T-helper 2 cell treated with Interferon-gamma antibody and Interleukin-4, amounts not matched to agents 5 μg/mL and 100 μg/mL, for 36 hours (primary cell): ENCODE results near the gene ME3.

ENCODE experiments used
- DNase-seq: peaks from one replicate; pipeline ENCODE4 v3.0.0; 2021; ENCODE audit warnings: low spot score
- H3K27ac Mint-ChIP-seq: one replicate; pipeline ENCODE4 v1.8.0; 2021; ENCODE audit warnings: mild to moderate bottlenecking, mixed read lengths
- H3K27me3 Mint-ChIP-seq: one replicate; pipeline ENCODE4 v1.8.0; 2021; ENCODE audit warnings: low read depth, mixed read lengths
- H3K36me3 Mint-ChIP-seq: one replicate; pipeline ENCODE4 v1.8.0; 2021; ENCODE audit warnings: low read depth, mixed read lengths
- H3K4me1 Mint-ChIP-seq: one replicate; pipeline ENCODE4 v1.8.0; 2021; ENCODE audit warnings: low read depth, mixed read lengths
- H3K4me3 Mint-ChIP-seq: one replicate; pipeline ENCODE4 v1.8.0; 2022; ENCODE audit warnings: mild to moderate bottlenecking, moderate library complexity, mixed read lengths
- H3K9me3 Mint-ChIP-seq: one replicate; pipeline ENCODE4 v1.8.0; 2021; ENCODE audit warnings: mixed read lengths

The ME3 gene

DNA sequence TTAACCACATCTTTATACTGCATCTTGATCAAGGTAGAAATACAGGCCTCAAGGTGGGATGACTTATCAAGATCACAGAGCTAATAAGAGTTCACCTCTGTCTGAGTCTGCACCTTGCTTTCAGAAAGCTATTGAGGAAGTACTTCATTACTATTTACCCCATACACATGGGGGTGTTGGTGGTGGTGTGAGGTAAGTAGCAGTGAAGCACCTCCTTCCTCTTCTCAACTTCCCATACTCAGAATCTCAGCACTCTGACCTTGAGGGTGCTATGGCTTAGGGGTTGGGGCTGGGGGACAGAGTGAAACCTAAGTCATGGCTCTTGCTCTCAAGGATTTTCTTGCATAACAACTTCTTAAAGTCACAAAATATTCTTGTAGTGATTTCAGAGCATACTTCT is 56.9 kb downstream of the ME3 start:
- H3K9me3 Mint-ChIP-seq = peaks cover 5% of the 10 kb centered on the region
- no peaks in the 10 kb centered on the region for H3K27me3 Mint-ChIP-seq
- H3K4me3 Mint-ChIP-seq = no peak overlapping the region
- H3K36me3 Mint-ChIP-seq = no peaks in the 10 kb centered on the region
- H3K4me1 Mint-ChIP-seq = no peaks in the 10 kb centered on the region
- no peak overlapping the region for H3K27ac Mint-ChIP-seq
- no peak for DNase-seq

DNA sequence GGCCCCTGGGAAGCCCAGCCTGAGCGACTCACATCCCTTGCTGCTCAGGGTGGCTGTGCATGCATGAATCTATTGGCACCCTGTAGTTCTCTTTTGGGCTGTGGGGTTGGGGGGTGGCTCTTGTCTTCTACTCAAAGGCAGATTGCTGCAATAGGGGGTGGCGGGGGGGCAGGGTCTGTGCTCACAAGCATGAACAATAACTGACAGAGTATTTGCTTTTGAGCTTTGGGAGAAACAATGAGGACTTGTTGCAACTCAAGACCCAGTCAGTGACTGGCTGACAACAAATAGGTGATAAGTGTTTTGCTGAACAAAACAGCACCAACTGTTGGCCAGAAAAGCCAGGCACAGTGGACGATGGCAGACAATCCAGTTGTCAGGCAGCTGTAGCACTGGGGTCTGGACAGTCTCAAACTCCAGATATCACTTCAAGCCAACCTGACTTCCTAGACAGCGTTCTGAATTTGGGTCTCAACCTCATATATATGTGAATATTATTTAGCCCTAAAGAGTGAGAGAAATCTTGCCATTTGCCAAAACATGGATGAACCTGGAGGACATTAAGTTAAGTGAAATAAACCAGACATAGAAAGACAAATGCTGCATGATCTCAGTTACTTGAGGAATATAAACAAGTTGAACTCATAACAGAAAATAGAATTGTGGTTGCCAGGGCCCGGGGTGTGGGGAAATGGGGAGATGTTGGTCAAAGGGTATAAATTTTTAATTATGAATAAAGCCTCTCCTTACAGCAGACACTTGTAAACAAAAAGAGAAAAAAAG is 61.7 kb downstream of the ME3 start:
- H3K9me3 Mint-ChIP-seq = no peaks in the 10 kb centered on the region
- H3K4me3 Mint-ChIP-seq = no peak overlapping the region
- H3K36me3 Mint-ChIP-seq = no peaks in the 10 kb centered on the region
- no peak overlapping the region for H3K27ac Mint-ChIP-seq
- H3K4me1 Mint-ChIP-seq = peaks cover 4% of the 10 kb centered on the region
- DNase-seq = no peak
- peaks cover 2% of the 10 kb centered on the region for H3K27me3 Mint-ChIP-seq

DNA sequence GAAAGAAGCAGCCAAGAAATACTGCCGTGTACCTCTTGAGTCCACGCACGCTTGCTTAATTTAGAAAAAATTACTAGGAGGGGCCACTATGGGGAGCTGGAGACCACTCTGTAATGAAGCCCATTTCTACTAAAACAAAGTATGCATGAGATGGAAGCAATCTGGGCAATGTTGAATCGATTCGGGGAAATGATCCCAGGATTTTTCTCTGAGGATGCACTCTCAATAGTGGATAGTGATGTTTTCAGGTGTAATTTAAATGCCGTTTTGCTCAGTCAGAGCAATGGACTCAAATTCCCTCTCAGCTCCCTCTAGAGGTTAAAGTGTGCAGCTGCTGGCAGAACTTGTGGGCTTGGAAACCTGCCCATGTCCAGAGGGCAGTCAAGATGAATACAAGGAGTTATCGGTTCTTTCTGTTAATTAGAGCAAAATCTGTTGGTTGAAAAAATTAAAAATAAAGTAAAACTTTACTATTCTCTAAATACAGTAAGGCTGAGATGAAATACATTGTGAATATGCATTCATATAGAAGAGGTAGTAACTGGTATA is 64.1 kb downstream of the ME3 start:
- Mint-ChIP-seq H3K27ac (no peak overlapping the region), H3K4me1 (peaks cover 4% of the 10 kb centered on the region), H3K4me3 (no peak overlapping the region), H3K9me3 (no peaks in the 10 kb centered on the region), H3K36me3 (no peaks in the 10 kb centered on the region), H3K27me3 (peaks cover 2% of the 10 kb centered on the region)
- peak; percentile 20 for DNase-seq

DNA sequence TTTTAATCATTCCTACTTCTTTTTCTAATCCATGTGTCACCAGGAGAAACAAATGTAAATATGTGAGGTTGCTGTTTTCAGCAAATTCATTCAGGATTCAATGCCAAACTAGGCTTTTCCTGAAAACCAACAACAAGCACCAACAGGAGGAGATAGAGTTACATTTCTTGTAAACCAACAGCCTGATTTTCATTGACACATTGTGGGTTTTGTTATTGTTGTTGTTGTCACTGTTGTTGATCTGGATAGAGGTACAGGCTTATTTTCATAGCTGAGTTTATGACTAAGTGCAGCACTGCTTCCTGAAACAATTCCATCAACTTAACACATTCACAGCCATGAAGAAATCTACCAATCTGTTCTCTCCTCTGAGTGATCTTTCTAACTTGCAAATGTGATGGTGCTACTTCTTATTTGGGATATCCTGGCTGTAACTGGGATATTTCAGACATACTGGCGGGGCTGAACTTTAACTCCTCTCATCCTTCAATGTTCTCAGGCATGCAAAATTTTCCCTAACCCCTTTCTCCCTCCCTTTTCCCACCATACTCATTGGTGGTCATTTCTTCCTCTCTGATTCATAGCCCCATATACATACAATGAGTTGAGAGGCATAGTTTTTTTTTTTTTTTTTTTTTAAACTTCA is 65.5 kb downstream of the ME3 start:
- H3K9me3 Mint-ChIP-seq = no peaks in the 10 kb centered on the region
- no peak for DNase-seq
- H3K4me3 Mint-ChIP-seq = no peak overlapping the region
- no peaks in the 10 kb centered on the region for H3K36me3 Mint-ChIP-seq
- no peak overlapping the region for H3K27ac Mint-ChIP-seq
- H3K4me1 Mint-ChIP-seq = peaks cover 4% of the 10 kb centered on the region
- H3K27me3 Mint-ChIP-seq = peaks cover 2% of the 10 kb centered on the region

DNA sequence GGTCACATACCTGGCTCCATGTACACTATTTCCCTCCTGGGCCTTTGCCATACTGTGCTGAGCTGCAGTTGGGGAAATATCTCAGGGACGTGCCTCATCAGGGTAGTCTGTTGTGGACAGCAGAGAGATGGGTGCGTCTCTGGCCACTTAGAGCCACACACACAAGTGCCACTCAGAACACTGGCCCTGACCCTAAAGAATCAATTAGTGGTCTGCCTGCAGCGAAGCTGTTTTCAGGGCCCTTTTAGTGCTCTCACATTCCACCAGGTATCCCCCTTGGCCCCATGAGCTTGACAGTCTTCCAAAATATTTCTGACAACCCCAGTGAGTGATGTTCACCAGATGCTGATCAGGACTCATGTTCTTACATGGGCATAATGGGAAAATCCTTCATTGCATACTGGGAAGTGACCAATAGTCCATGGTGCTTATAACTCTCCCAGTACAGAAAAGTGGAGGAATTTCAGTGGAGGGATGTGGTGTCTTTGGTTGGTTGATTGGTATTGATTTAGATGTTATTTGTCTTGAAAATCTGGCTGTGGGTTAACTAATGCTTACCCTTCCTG is 66.1 kb downstream of the ME3 start:
- H3K9me3 Mint-ChIP-seq = no peaks in the 10 kb centered on the region
- peaks cover 2% of the 10 kb centered on the region for H3K27me3 Mint-ChIP-seq
- no peak for DNase-seq
- no peaks in the 10 kb centered on the region for H3K36me3 Mint-ChIP-seq
- no peak overlapping the region for H3K4me3 Mint-ChIP-seq
- H3K4me1 Mint-ChIP-seq = peaks cover 4% of the 10 kb centered on the region
- no peak overlapping the region for H3K27ac Mint-ChIP-seq

DNA sequence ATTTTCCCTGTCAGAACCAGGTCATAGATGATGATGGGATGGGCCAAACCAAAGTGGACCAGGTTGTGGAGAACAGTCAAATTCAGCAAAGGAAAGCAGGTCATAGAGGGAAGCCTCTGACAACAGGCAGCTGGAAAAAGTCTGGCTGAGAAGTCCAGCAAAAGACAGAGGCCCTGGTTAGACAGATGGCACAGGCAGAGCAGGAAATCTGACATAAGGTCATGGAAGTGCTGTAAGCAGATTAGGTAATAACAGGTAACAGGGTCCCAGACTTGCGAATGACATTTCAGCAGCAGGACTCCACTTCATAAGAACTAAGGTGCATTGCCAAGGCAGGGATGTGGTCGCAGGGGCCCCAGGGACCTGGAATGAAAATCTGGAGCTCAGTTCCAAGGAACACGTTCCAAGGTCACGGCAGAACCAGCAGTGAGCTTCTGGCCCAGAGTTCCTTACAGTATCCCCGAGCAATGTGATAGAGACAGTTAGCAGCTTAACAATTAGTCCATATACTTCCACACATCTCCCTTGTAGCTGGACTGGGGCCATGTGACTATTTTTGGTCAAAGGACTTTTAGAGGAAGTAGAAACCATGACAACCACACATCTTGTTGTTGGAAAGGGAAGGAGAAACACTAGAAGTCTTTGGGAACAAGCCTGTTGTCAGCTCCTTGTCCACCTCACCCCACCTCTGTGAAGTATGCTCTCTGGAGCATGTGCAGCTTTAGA is 75.4 kb downstream of the ME3 start:
- peaks cover 13% of the 10 kb centered on the region for H3K4me1 Mint-ChIP-seq
- DNase-seq = no peak
- H3K9me3 Mint-ChIP-seq = peaks cover 10% of the 10 kb centered on the region
- H3K36me3 Mint-ChIP-seq = no peaks in the 10 kb centered on the region
- no peak overlapping the region for H3K27ac Mint-ChIP-seq
- H3K27me3 Mint-ChIP-seq = no peaks in the 10 kb centered on the region
- H3K4me3 Mint-ChIP-seq = no peak overlapping the region

DNA sequence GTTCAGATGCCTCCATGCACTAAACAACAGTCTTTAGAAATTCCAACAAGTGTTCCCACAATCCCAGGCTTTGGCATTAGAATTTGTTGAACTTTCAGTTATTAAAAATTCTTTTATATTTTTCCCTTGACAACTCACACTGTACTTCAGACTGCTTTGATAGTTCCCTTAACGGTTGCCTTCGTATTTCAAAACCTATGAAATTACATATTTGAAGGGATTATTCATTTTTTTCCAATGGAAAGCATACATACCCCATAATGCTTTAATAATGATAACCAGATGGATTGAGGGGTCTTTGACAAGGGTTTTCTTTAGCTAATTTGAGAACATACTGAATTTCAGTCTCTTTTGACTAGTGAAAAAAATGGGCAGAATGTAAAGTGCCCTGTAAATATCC is 76.5 kb downstream of the ME3 start:
- H3K4me1 Mint-ChIP-seq = peaks cover 21% of the 10 kb centered on the region

DNA sequence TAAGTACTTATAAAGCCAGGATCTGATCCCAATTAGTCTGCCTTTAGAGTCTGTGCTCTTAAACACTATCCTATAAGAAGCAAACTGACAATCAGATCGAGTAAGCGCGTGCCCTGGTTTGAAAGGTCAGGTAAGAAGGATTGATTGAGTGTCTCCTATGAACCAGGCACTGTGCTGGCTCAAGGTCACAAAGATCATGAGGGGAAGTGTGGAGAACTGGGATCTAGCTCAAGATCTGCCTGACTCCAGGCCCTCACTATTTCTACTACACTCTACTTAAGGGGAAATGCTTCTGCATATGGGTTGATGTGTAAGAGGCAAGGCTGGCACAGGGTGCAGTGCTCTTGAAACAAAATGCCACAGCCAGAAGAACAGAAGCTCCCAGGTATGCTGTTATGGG is 77.0 kb downstream of the ME3 start:
- DNase-seq = no peak
- Mint-ChIP-seq H3K9me3 (peaks cover 10% of the 10 kb centered on the region), H3K4me3 (no peak overlapping the region), H3K36me3 (no peaks in the 10 kb centered on the region), H3K27me3 (no peaks in the 10 kb centered on the region), H3K27ac (no peak overlapping the region), H3K4me1 (peaks cover 21% of the 10 kb centered on the region)

More for the DNA sequence above, 76.5 kb downstream of the ME3 start:
- H3K4me3 Mint-ChIP-seq = no peak overlapping the region
- H3K27ac Mint-ChIP-seq = no peak overlapping the region
- no peak for DNase-seq
- H3K36me3 Mint-ChIP-seq = no peaks in the 10 kb centered on the region
- H3K27me3 Mint-ChIP-seq = no peaks in the 10 kb centered on the region
- peaks cover 10% of the 10 kb centered on the region for H3K9me3 Mint-ChIP-seq

DNA sequence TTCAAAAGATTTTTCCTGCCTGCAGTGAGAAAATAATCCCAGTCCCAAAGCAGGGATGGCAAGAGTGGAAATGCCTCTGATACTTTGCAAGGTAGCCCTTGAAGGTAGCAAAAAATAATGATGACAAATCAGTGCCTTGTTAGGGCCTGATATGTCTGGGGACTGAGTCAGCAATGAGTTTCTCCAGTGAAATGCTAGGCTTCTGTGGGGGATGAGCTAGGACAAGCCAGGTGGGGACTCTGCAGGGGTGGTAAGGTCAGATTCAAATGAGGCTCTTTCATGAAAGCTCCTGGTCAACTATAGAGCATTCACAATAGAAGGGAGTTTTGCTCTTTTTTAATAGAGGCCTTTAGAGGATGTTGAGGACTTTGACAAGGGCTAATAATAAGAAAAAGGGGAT is 77.7 kb downstream of the ME3 start:
- no peak overlapping the region for H3K27ac Mint-ChIP-seq
- DNase-seq = no peak
- peaks cover 10% of the 10 kb centered on the region for H3K9me3 Mint-ChIP-seq
- H3K36me3 Mint-ChIP-seq = no peaks in the 10 kb centered on the region
- no peak overlapping the region for H3K4me3 Mint-ChIP-seq
- H3K27me3 Mint-ChIP-seq = no peaks in the 10 kb centered on the region
- peaks cover 23% of the 10 kb centered on the region for H3K4me1 Mint-ChIP-seq

DNA sequence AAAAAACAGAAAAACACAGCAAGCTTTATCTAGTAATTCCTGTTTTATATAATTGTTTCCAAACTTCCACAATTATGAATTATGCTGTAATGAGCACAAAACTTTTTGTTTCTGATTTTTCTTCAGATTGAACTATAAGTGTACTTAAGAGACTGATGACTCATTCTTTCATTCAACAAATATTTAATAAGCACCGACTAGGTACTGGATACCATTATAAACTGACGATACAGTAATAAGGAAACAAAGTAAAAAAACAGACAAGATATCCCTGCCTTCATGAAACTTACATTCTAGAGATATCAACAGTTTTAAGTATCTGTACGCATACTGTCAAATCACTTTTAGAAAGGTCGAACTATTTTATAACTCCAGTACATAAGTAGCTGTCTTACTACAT is 78.6 kb downstream of the ME3 start:
- Mint-ChIP-seq H3K27me3 (no peaks in the 10 kb centered on the region), H3K4me3 (no peak overlapping the region), H3K27ac (no peak overlapping the region), H3K36me3 (no peaks in the 10 kb centered on the region), H3K9me3 (peaks cover 5% of the 10 kb centered on the region), H3K4me1 (peaks cover 23% of the 10 kb centered on the region)
- no peak for DNase-seq

DNA sequence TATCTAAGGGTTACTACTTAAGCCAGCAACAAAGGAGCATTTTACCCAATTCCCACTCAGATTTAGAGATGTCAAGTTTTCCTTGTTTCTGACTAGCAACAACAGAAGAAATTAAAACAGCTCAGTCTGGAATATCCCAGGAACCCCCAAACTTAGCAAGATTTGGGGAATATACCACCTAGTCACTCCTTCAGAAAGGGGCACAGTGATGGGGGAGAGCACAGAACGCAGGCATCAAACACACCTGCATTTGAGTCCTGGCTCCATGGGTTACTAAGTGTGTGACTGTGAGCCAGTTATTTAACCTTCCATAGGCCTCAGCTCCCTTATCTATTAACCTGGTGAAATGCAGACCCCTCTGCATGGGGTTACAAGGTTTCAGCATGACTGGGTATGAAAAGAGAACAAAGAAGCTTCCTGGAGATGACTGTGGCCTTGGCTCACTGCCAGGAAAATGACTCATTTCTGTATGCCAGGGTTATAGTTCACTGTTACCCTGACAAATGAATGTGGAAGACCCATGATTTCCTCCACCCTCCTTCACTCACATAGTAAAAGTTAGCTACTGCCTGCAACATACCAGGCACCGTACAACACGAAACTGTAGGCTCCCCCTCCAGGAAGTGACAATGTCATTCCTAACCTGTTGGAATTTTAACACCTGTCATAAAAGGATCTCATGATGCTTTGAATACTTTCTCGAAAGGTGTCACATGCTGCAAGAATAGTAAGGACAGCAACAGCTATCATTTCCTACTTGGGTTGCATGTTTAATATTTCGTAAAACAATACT is 79.6 kb downstream of the ME3 start:
- Mint-ChIP-seq H3K27ac (peak overlapping the region; percentile 71), H3K9me3 (peaks cover 5% of the 10 kb centered on the region), H3K27me3 (no peaks in the 10 kb centered on the region), H3K4me3 (peak overlapping the region; percentile 41), H3K36me3 (no peaks in the 10 kb centered on the region), H3K4me1 (peaks cover 23% of the 10 kb centered on the region)
- DNase-seq = peak; percentile 90

DNA sequence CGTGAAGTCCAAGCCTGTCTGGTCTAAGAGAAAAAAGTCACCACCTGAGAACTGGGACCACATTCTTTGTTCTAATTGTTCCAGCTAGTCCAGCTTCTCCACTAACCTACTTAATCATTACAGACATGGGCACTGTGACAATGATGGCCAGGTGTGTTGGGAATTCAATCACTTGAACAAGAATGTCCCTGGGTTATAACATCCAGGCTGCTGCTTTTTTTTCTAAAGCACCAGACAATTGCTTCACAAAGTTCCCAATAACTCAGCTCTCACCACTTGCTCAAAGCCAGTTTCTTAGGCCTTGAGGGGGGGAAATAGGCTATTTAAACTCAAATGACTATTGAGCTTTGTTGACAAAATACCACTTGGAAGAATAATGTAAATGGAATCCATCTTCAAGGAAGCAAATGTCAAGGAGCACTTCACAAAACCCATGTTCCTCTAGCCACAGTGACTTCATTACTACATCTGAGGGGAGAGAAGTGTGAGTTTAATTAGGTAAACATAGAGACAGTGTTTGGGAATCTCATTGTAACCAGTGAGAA is 80.3 kb downstream of the ME3 start:
- H3K9me3 Mint-ChIP-seq = peaks cover 5% of the 10 kb centered on the region
- H3K36me3 Mint-ChIP-seq = no peaks in the 10 kb centered on the region
- no peak overlapping the region for H3K27ac Mint-ChIP-seq
- H3K4me3 Mint-ChIP-seq = no peak overlapping the region
- DNase-seq = no peak
- no peaks in the 10 kb centered on the region for H3K27me3 Mint-ChIP-seq
- peaks cover 23% of the 10 kb centered on the region for H3K4me1 Mint-ChIP-seq

DNA sequence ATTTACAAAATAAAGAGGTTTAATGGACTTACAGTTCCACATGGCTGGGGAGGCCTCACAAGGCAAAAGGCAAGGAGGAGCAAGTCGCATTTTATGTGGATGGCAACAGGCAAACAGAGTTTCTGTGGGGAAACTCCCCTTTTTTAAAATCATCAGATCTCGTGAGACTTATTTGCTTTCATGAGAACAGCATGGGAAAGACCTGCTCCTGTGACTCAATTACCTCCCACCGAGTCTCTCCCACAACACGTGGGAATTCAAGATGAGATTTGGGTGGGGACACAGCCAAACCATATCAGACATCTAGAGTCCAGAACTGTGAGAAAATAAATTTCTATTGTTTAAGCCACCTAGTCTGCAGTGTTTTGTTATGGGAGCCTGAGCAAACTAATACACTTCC is 80.8 kb downstream of the ME3 start:
- no peak overlapping the region for H3K27ac Mint-ChIP-seq
- H3K4me3 Mint-ChIP-seq = no peak overlapping the region
- no peaks in the 10 kb centered on the region for H3K36me3 Mint-ChIP-seq
- H3K27me3 Mint-ChIP-seq = no peaks in the 10 kb centered on the region
- peaks cover 23% of the 10 kb centered on the region for H3K4me1 Mint-ChIP-seq
- DNase-seq = no peak
- peaks cover 2% of the 10 kb centered on the region for H3K9me3 Mint-ChIP-seq
